AG09319 (cell line): Measurements from ENCODE around the gene MELK.

Experiments
- DNase-seq: peaks from one replicate; pipeline ENCODE4 v3.0.0-alpha.2; 2010; ENCODE audit warnings: low read depth; ENCODE audit errors: extremely low read depth
- CTCF ChIP-seq: IDR thresholded peaks from 2 replicates; pipeline ENCODE4 v1.5.1; 2011; ENCODE audit warnings: low read depth, mild to moderate bottlenecking, inconsistent platforms, low read length, moderate library complexity

MELK gene

GRCh38 chr9:36659500-36659899 is 86.8 kb downstream of the MELK start:
- TF ChIP-seq CTCF = no peak
- DNase-seq = no peak

GRCh38 chr9:36664806-36665205 is 92.1 kb downstream of the MELK start:
- no peak for TF ChIP-seq CTCF
- no peak for DNase-seq

- no peak for DNase-seq
- no peak for TF ChIP-seq CTCF
Observed at GRCh38 chr9:36665387-36665786, 92.7 kb downstream of the MELK start.

- TF ChIP-seq CTCF = no peak
- DNase-seq = no peak
Observed at GRCh38 chr9:36665921-36666431, 93.3 kb downstream of the MELK start.

GRCh38 chr9:36671561-36671960 is 98.9 kb downstream of the MELK start:
- no peak for DNase-seq
- no peak for TF ChIP-seq CTCF

- no peak for DNase-seq
- no peak for TF ChIP-seq CTCF
Observed at GRCh38 chr9:36676091-36676490, 103.4 kb downstream of the MELK start.

- TF ChIP-seq CTCF = no peak
Observed at GRCh38 chr9:36676778-36677485, 104.2 kb downstream of the MELK start.

More at GRCh38 chr9:36676778-36677485, 104.2 kb downstream of the MELK start:
- DNase-seq = no peak
